Sigmoid colon (tissue), 7 donors: ENCODE results near the gene PRDM16. TPM values are rescaled to one million over a fixed set of nuclear protein-coding genes. Genes with fewer than 3 reads are reported as not detected.

Experiments used
- DNase-seq: peaks from one replicate; pipeline ENCODE4 v3.0.0-alpha.2; 2019
- H3K27ac ChIP-seq, 4 donors: fragments of 200-600 bp; sonication (generic); one replicate each; pipeline ENCODE4 v1.5.1; 2016 to 2019; ENCODE audit warnings: mild to moderate bottlenecking in 1 of 4
- H3K27me3 ChIP-seq, 3 donors: fragments of 200-600 bp; sonication (generic); one replicate each; pipeline ENCODE4 v1.5.1; 2019; ENCODE audit warnings: mild to moderate bottlenecking in 1 of 3
- H3K36me3 ChIP-seq, 4 donors: fragments of 200-600 bp; sonication (generic); one replicate each; pipeline ENCODE4 v1.5.1; 2016 to 2019
- H3K4me1 ChIP-seq, 4 donors: fragments of 200-600 bp; sonication (generic); one replicate each; pipeline ENCODE4 v1.5.1; 2017 to 2019
- H3K4me3 ChIP-seq, 4 donors: fragments of 200-600 bp; sonication (generic); one replicate each; pipeline ENCODE4 v1.5.1; 2017 to 2019; ENCODE audit warnings: mild to moderate bottlenecking in 2 of 4, moderate library complexity in 1 of 4
- H3K9me3 ChIP-seq, 4 donors: fragments of 200-600 bp in 3 of 4; sonication (generic) in 3 of 4; one replicate each; pipeline versions ENCODE4 v1.5.1 to v1.6.1; 2013 to 2019
- CTCF ChIP-seq, 4 experiments: fragments of 450-650 bp in 3 of 4; fragments of 200-600 bp in 1 of 4; IDR thresholded peaks; one replicate each; pipeline ENCODE4 v1.5.1; 2016 to 2019; ENCODE audit warnings: antibody characterized with exemption in 4 of 4, mild to moderate bottlenecking in 3 of 4, moderate library complexity in 2 of 4
- EP300 ChIP-seq, 4 donors: sonication (generic); formaldehyde crosslinking; IDR thresholded peaks; one replicate each; pipeline ENCODE4 v1.6.1; 2017; ENCODE audit warnings: antibody characterized with exemption in 4 of 4
- POLR2A ChIP-seq, 2 donors: fragments of 450-650 bp; IDR thresholded peaks; one replicate each; pipeline ENCODE4 v1.6.1; 2016; ENCODE audit warnings: antibody characterized with exemption in 2 of 2, mild to moderate bottlenecking in 2 of 2, moderate library complexity in 2 of 2
- POLR2AphosphoS5 ChIP-seq, 4 donors: sonication (generic); formaldehyde crosslinking; IDR thresholded peaks; one replicate each; pipeline ENCODE4 v1.6.1; 2017; ENCODE audit warnings: antibody characterized with exemption in 4 of 4
- WGBS, 2 donors: extraction: QIAGEN DNeasy Blood & Tissue Kit; methylation state at CpG; one replicate each; pipeline ENCODE4 v1.1.7; 2013; 5-methylcytosine and 5-hydroxymethylcytosine counted together
- intact Hi-C: fragments of 100-400 bp; cut with DNase I; formaldehyde crosslinking; loops from one replicate; pipeline ENCODE4 v1.15.1; 2023
- polyA plus RNA-seq, 3 donors: library from polyadenylated mRNA; stranded (reverse); fragments of 200-250 nt; gene quantifications; one replicate each; pipeline ENCODE4 v1.2.3, GENCODE V29; 2013
- total RNA-seq, 4 donors: library from RNA; depleted of rRNA; stranded (reverse); fragments of >200 nt; gene quantifications; one replicate each; pipeline ENCODE4 v1.1.0, GENCODE V29; 2016
- donor health status: healthy with polysubstance abuse.
- donor health status: Bipolar disorder and iron deficiency.
- donor health status: healthy.

PRDM16 gene
- total and polyA plus RNA-seq, 7 donors: under 0.01 to 1.7 (median 0.49) TPM

- Histone ChIP-seq H3K36me3 (no peaks in the 10 kb centered on the region), H3K27me3 (peaks cover 16 to 86% (median 57%) of the 10 kb centered on the region in 3 donors), H3K4me1 (peaks cover 0 to 19% (median 10%) of the 10 kb centered on the region in 4 donors), H3K27ac (no peak overlapping the region), H3K4me3 (no peak overlapping the region), H3K9me3 (no peaks in the 10 kb centered on the region)
- intact Hi-C loops: loop anchor here (10.0 kb wide), 1 partner anchor 121 kb away; no protein-coding TSS in a partner anchor
- TF ChIP-seq POLR2A (IDR thresholded peaks at IDR 0.05) (no peak), POLR2AphosphoS5 (IDR thresholded peaks at IDR 0.05) (no peak), CTCF (IDR thresholded peaks at IDR 0.05) (no peak), EP300 (IDR thresholded peaks at IDR 0.05) (no peak)
- WGBS, 2 donors: 91 to 95% methylated on average over 30 of the region's 30 CpGs
- no peak for DNase-seq
These were observed 336.5 kb downstream of the PRDM16 start for GRCh38 chr1:3405491-3405890.

GRCh38 chr1:3405974-3406867 lies 337.2 kb downstream of the PRDM16 start:
- TF ChIP-seq POLR2AphosphoS5 (IDR thresholded peaks at IDR 0.05) (no peak), CTCF (IDR thresholded peaks at IDR 0.05) (no peak), EP300 (IDR thresholded peaks at IDR 0.05) (no peak), POLR2A (IDR thresholded peaks at IDR 0.05) (no peak)
- Histone ChIP-seq H3K27ac (no peak overlapping the region), H3K9me3 (no peaks in the 10 kb centered on the region), H3K4me3 (no peak overlapping the region), H3K36me3 (no peaks in the 10 kb centered on the region), H3K27me3 (peaks cover 16 to 86% (median 57%) of the 10 kb centered on the region in 3 donors), H3K4me1 (peaks cover 0 to 19% (median 10%) of the 10 kb centered on the region in 4 donors)
- no peak for DNase-seq
- intact Hi-C loops: loop anchor here (10.0 kb wide), 1 partner anchor 121 kb away; no protein-coding TSS in a partner anchor
- 86 to 88% methylated on average over 17 of the region's 17 CpGs for WGBS, 2 donors

GRCh38 chr1:3407021-3407420 lies 338.0 kb downstream of the PRDM16 start:
- Histone ChIP-seq H3K4me3 (no peak overlapping the region), H3K27ac (no peak overlapping the region), H3K4me1 (peaks cover 0 to 13% (median 8%) of the 10 kb centered on the region in 4 donors), H3K9me3 (no peaks in the 10 kb centered on the region), H3K27me3 (peaks cover 16 to 88% (median 63%) of the 10 kb centered on the region in 3 donors), H3K36me3 (no peaks in the 10 kb centered on the region)
- 90 to 93% methylated on average over 12 of the region's 12 CpGs for WGBS, 2 donors
- DNase-seq: no peak
- TF ChIP-seq CTCF (IDR thresholded peaks at IDR 0.05) (no peak), EP300 (IDR thresholded peaks at IDR 0.05) (no peak), POLR2A (IDR thresholded peaks at IDR 0.05) (no peak), POLR2AphosphoS5 (IDR thresholded peaks at IDR 0.05) (no peak)
- intact Hi-C loops: loop anchor here (10.0 kb wide), 1 partner anchor 122 kb away; no protein-coding TSS in a partner anchor

GRCh38 chr1:3408751-3409266 lies 339.8 kb downstream of the PRDM16 start:
- no peaks in the 10 kb centered on the region for H3K36me3 ChIP-seq
- H3K27me3 ChIP-seq: peaks cover 15 to 88% (median 64%) of the 10 kb centered on the region in 3 donors
- intact Hi-C loops: loop anchor here (10.0 kb wide), 1 partner anchor 124 kb away; no protein-coding TSS in a partner anchor
- no peaks in the 10 kb centered on the region for H3K4me1 ChIP-seq
- no peak overlapping the region for H3K27ac ChIP-seq
- TF ChIP-seq POLR2A (IDR thresholded peaks at IDR 0.05) (no peak), EP300 (IDR thresholded peaks at IDR 0.05) (no peak), POLR2AphosphoS5 (IDR thresholded peaks at IDR 0.05) (no peak), CTCF (IDR thresholded peaks at IDR 0.05) (no peak)
- no peaks in the 10 kb centered on the region for H3K9me3 ChIP-seq
- 93 to 95% methylated on average over 36 of the region's 36 CpGs for WGBS, 2 donors
- H3K4me3 ChIP-seq: no peak overlapping the region
- DNase-seq: no peak
